Endodermal cell (in vitro differentiated cells): ENCODE data around the gene PC. TPM values are rescaled to one million over a fixed set of nuclear protein-coding genes. Genes with fewer than 3 reads are reported as not detected.

Experiments
- DNase-seq: peaks from one replicate; pipeline ENCODE4 v3.0.0-alpha.2; 2017
- H3K27ac ChIP-seq: 2 replicates; pipeline ENCODE4 v1.5.1; 2013; ENCODE audit warnings: mild to moderate bottlenecking, low read depth, low read length, moderate library complexity
- H3K27me3 ChIP-seq: 2 replicates; pipeline ENCODE4 v1.6.1; 2013; ENCODE audit warnings: mild to moderate bottlenecking, low read length, moderate library complexity; ENCODE audit not compliant: insufficient read depth, control insufficient read depth, poor library complexity, severe bottlenecking
- H3K36me3 ChIP-seq: 2 replicates; pipeline ENCODE4 v1.7.0; 2013; ENCODE audit warnings: mild to moderate bottlenecking, low read length, moderate library complexity; ENCODE audit not compliant: control insufficient read depth, insufficient read depth
- H3K4me1 ChIP-seq: one replicate; pipeline ENCODE4 v1.7.0; 2013; ENCODE audit warnings: low read length; ENCODE audit not compliant: control insufficient read depth, insufficient read depth
- H3K4me3 ChIP-seq: 2 replicates; pipeline ENCODE4 v1.5.1; 2013; ENCODE audit warnings: mild to moderate bottlenecking, low read length, moderate library complexity
- H3K9ac ChIP-seq: 2 replicates; pipeline ENCODE4 v1.6.1; 2013; ENCODE audit warnings: mild to moderate bottlenecking, low read length, moderate library complexity; ENCODE audit not compliant: poor library complexity, severe bottlenecking; ENCODE audit errors: extremely low read depth
- H3K9me3 ChIP-seq: 2 replicates; pipeline ENCODE4 v1.6.1; 2013; ENCODE audit warnings: mild to moderate bottlenecking, low read length, moderate library complexity; ENCODE audit not compliant: control insufficient read depth
- H3K27ac Mint-ChIP-seq: 2 replicates; pipeline ENCODE4 v1.8.0; 2020; ENCODE audit warnings: mixed read lengths
- H3K27me3 Mint-ChIP-seq: 2 replicates; pipeline ENCODE4 v1.8.0; 2021; ENCODE audit warnings: mild to moderate bottlenecking, mixed read lengths; ENCODE audit not compliant: insufficient read depth
- H3K36me3 Mint-ChIP-seq: 2 replicates; pipeline ENCODE4 v1.8.0; 2020; ENCODE audit warnings: low read depth, mixed read lengths
- H3K4me1 Mint-ChIP-seq: 2 replicates; pipeline ENCODE4 v1.8.0; 2020; ENCODE audit warnings: mixed read lengths
- H3K4me3 Mint-ChIP-seq: 2 replicates; pipeline ENCODE4 v1.8.0; 2020; ENCODE audit warnings: mild to moderate bottlenecking, moderate library complexity, mixed read lengths
- H3K9me3 Mint-ChIP-seq: 2 replicates; pipeline ENCODE4 v1.8.0; 2020; ENCODE audit warnings: mild to moderate bottlenecking, mixed read lengths
- CTCF ChIP-seq: fragments of 200-600 bp; sonication (generic); conservative IDR thresholded peaks from 2 replicates; pipeline ENCODE4 v1.5.0; 2021; ENCODE audit warnings: antibody characterized with exemption, mild to moderate bottlenecking
- WGBS, 2 experiments: methylation state at CpG; one replicate each; pipeline versions ENCODE4 v1.1.5 to v1.1.7; 2013; ENCODE audit warnings: missing lambda C conversion rate in 2 of 2, mixed read lengths in 1 of 2; ENCODE audit not compliant: insufficient coverage in 1 of 2, insufficient read length in 1 of 2; 5-methylcytosine and 5-hydroxymethylcytosine counted together
- total RNA-seq, 2 donors: library from RNA; stranded (reverse); fragmentation: NEBNext Ultra II Directional in 1 of 2; extraction: Animal tissue kit (Norgen Biotek cat#: 25700) in 1 of 2; gene quantifications; 2 replicates in 1 of 2; 3 replicates in 1 of 2; pipeline ENCODE4 v1.2.1, GENCODE V29; 2021

The PC gene
- total RNA-seq, 2 donors from 2014 or later = 21.9 to 24.4 TPM

GRCh38 chr11:66885469-66885868 is 72.7 kb downstream of the PC start:
- H3K27me3 Mint-ChIP-seq = peaks cover 2% of the 10 kb centered on the region
- WGBS, 2 experiments = 94 to 97% methylated on average over 3 to 4 of the region's 4 CpGs
- Histone ChIP-seq H3K4me1 (no peaks in the 10 kb centered on the region), H3K27ac (no peak overlapping the region), H3K9ac (no peak overlapping the region), H3K4me3 (no peak overlapping the region), H3K27me3 (no peaks in the 10 kb centered on the region), H3K36me3 (no peaks in the 10 kb centered on the region), H3K9me3 (no peaks in the 10 kb centered on the region)
- no peaks in the 10 kb centered on the region for H3K9me3 Mint-ChIP-seq
- no peak for TF ChIP-seq CTCF
- H3K36me3 Mint-ChIP-seq = no peaks in the 10 kb centered on the region
- H3K4me1 Mint-ChIP-seq = peaks cover 36% of the 10 kb centered on the region
- no peak overlapping the region for H3K27ac Mint-ChIP-seq
- DNase-seq = no peak
- H3K4me3 Mint-ChIP-seq = no peak overlapping the region

- 99 to 100% methylated on average over 4 of the region's 4 CpGs for WGBS, 2 experiments
- Histone ChIP-seq H3K27ac (no peak overlapping the region), H3K9ac (no peak overlapping the region), H3K4me1 (no peaks in the 10 kb centered on the region), H3K36me3 (no peaks in the 10 kb centered on the region), H3K9me3 (no peaks in the 10 kb centered on the region), H3K27me3 (no peaks in the 10 kb centered on the region), H3K4me3 (no peak overlapping the region)
- peaks cover 31% of the 10 kb centered on the region for H3K4me1 Mint-ChIP-seq
- peaks cover 6% of the 10 kb centered on the region for H3K27me3 Mint-ChIP-seq
- no peak overlapping the region for H3K27ac Mint-ChIP-seq
- DNase-seq = no peak
- H3K9me3 Mint-ChIP-seq = no peaks in the 10 kb centered on the region
- TF ChIP-seq CTCF = no peak
- H3K36me3 Mint-ChIP-seq = no peaks in the 10 kb centered on the region
- H3K4me3 Mint-ChIP-seq = no peak overlapping the region
Observed at GRCh38 chr11:66884443-66884842, 73.7 kb downstream of the PC start.

GRCh38 chr11:66883016-66883965 is 74.9 kb downstream of the PC start:
- H3K27ac Mint-ChIP-seq = peak overlapping the region; percentile 72

More at GRCh38 chr11:66883016-66883965, 74.9 kb downstream of the PC start:
- Histone ChIP-seq H3K4me3 (no peak overlapping the region), H3K27ac (peak overlapping the region; percentile 94), H3K4me1 (no peaks in the 10 kb centered on the region), H3K9me3 (no peaks in the 10 kb centered on the region), H3K9ac (no peak overlapping the region), H3K27me3 (no peaks in the 10 kb centered on the region), H3K36me3 (no peaks in the 10 kb centered on the region)
- peak; percentile 92 for TF ChIP-seq CTCF
- H3K4me1 Mint-ChIP-seq = peaks cover 31% of the 10 kb centered on the region
- peaks cover 11% of the 10 kb centered on the region for H3K27me3 Mint-ChIP-seq
- no peaks in the 10 kb centered on the region for H3K36me3 Mint-ChIP-seq
- H3K4me3 Mint-ChIP-seq = no peak overlapping the region
- DNase-seq = peak; percentile 98
- WGBS, 2 experiments = 62 to 74% methylated on average over 19 to 29 of the region's 29 CpGs
- no peaks in the 10 kb centered on the region for H3K9me3 Mint-ChIP-seq
